Body of pancreas (tissue), 4 donors: ENCODE measurements around the gene GLI3. TPM values are rescaled to one million over a fixed set of nuclear protein-coding genes. Genes with fewer than 3 reads are reported as not detected.

ENCODE experiments used
- ATAC-seq: fragments of 150-250 bp; one replicate; pipeline ENCODE4 v1.9.1; 2016
- DNase-seq, 4 donors: peaks; one replicate each; pipeline ENCODE4 v3.0.0-alpha.2; 2019
- H3K27ac ChIP-seq, 4 donors: fragments of 200-600 bp; sonication (generic); 1 replicate in 3 of 4; 2 replicates in 1 of 4; pipeline versions ENCODE4 v1.5.1 to v1.6.1; 2016 to 2019; ENCODE audit warnings: mild to moderate bottlenecking in 1 of 4, mixed read lengths in 1 of 4, moderate library complexity in 1 of 4
- H3K27me3 ChIP-seq, 2 donors: fragments of 200-600 bp; sonication (generic); one replicate each; pipeline ENCODE4 v1.6.0; 2016; ENCODE audit warnings: mild to moderate bottlenecking in 1 of 2
- H3K36me3 ChIP-seq, 2 donors: fragments of 200-600 bp; sonication (generic); replicated peaks in 1 of 2; 2 replicates each; pipeline ENCODE4 v1.5.1; 2016; ENCODE audit warnings: low read depth in 2 of 2; ENCODE audit not compliant: insufficient read depth in 1 of 2
- H3K4me1 ChIP-seq: fragments of 200-600 bp; sonication (generic); one replicate; pipeline ENCODE4 v1.6.0; 2016
- H3K4me3 ChIP-seq, 2 donors: fragments of 200-600 bp; sonication (generic); 1 replicate in 1 of 2; 2 replicates in 1 of 2; pipeline ENCODE4 v1.5.1; 2016 to 2019
- H3K9me3 ChIP-seq, 3 donors: fragments of 200-600 bp; sonication (generic); 1 replicate in 2 of 3; 2 replicates in 1 of 3; pipeline ENCODE4 v1.5.1; 2016
- POLR2A ChIP-seq, 3 donors: fragments of 450-650 bp; IDR thresholded peaks; one replicate each; pipeline ENCODE4 v1.6.1; 2016; ENCODE audit warnings: antibody characterized with exemption in 3 of 3, mild to moderate bottlenecking in 2 of 3
- WGBS, 2 donors: methylation state at CpG; one replicate each; pipeline ENCODE4 v1.1.5; 2017; 5-methylcytosine and 5-hydroxymethylcytosine counted together
- intact Hi-C: fragments of 100-400 bp; cut with DNase I; formaldehyde crosslinking; loops from one replicate; pipeline ENCODE4 v1.15.1; 2023
- small RNA-seq: library from RNA; depleted of rRNA; stranded (forward); fragments of <200 nt; gene quantifications from one replicate; pipeline ENCODE3, GENCODE V24; 2016
- total RNA-seq, 2 donors: library from RNA; depleted of rRNA; stranded (reverse); fragments of >200 nt; gene quantifications; one replicate each; pipeline ENCODE4 v1.1.0, GENCODE V29; 2016
- TF ChIP-seq, protein P1 (sequence below), 7 experiments: fragments of 450-650 bp in 4 of 7; fragments of 200-600 bp in 3 of 7; sonication (generic) in 3 of 7; IDR thresholded peaks; one replicate each; pipeline ENCODE4 v1.5.1; 2016 to 2019; ENCODE audit warnings: antibody characterized with exemption in 7 of 7

Gene GLI3
- total RNA-seq, 2 donors from 2014 or later, result 1.0 to 2.0 TPM

DNA sequence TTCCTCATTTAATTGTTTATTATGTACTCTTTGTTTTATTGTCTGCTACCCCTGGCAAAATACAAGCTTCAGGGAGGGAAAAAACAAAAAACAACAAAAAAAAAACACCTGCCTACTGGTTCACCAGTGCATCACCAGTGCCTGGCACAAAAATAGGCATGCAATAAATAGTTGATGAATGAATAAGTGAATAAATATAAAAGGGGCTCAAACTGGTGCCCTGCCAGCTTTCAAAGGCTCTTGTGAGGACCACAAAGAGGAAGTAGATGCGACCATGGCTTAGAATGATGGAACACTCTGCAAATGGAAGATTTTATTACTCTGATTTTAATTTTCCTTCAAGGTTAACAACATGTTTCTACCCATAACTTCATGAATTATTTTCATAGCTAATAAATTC, 321.1 kb downstream of the GLI3 start:
- DNase-seq, result no peak
- WGBS, 2 donors, result 40 to 46% methylated on average over 1 of the region's 1 CpG
- TF ChIP-seq, protein P1, sequence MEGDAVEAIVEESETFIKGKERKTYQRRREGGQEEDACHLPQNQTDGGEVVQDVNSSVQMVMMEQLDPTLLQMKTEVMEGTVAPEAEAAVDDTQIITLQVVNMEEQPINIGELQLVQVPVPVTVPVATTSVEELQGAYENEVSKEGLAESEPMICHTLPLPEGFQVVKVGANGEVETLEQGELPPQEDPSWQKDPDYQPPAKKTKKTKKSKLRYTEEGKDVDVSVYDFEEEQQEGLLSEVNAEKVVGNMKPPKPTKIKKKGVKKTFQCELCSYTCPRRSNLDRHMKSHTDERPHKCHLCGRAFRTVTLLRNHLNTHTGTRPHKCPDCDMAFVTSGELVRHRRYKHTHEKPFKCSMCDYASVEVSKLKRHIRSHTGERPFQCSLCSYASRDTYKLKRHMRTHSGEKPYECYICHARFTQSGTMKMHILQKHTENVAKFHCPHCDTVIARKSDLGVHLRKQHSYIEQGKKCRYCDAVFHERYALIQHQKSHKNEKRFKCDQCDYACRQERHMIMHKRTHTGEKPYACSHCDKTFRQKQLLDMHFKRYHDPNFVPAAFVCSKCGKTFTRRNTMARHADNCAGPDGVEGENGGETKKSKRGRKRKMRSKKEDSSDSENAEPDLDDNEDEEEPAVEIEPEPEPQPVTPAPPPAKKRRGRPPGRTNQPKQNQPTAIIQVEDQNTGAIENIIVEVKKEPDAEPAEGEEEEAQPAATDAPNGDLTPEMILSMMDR (IDR thresholded peaks at IDR 0.05), result no peak
- TF ChIP-seq POLR2A (IDR thresholded peaks at IDR 0.05), result no peak

DNA sequence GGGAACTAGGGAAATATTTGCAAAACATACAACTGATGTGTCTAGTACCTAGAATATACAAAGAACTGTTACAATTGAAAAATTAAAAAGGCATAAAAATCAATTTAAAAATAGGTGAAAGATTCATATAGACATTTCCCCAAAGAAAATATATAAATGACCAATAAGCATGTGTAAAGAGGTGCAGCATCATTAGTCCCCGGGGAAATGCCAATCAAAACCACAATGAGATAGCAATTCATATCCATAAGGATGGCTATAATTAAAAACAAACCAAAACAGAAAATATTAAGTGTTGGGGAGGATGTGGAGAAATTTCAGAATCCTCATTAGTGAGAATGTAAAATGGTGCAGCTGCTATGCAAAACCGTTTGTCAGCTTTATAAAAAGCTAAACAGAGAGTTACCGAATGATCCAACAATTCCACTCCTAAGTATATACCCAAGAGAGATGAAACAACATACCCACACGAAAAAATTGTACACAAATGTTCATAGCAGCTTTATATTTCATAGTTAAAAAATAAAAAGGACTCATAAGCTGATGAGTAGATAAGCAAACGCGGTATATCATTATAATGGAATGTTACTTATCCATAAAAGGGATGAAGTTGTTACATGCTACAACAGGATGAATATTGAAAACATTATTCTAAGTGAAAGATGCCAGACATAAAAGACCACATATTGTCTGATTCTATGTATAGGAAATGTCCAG, 324.0 kb downstream of the GLI3 start:
- no peak overlapping the region for H3K4me3 ChIP-seq
- H3K9me3 ChIP-seq, result no peaks in the 10 kb centered on the region
- intact Hi-C loops, result no loop called here
- no peak overlapping the region for H3K27ac ChIP-seq
- TF ChIP-seq POLR2A (IDR thresholded peaks at IDR 0.05), result no peak
- TF ChIP-seq, protein P1 (IDR thresholded peaks at IDR 0.05), result no peak
- no peaks in the 10 kb centered on the region for H3K27me3 ChIP-seq
- no peaks in the 10 kb centered on the region for H3K4me1 ChIP-seq
- DNase-seq, result no peak
- H3K36me3 ChIP-seq, result no peaks in the 10 kb centered on the region
- WGBS, 2 donors, result 52 to 63% methylated on average over 6 of the region's 6 CpGs
- no peak for ATAC-seq

More for the DNA sequence above, 321.1 kb downstream of the GLI3 start:
- Histone ChIP-seq H3K9me3 (no peaks in the 10 kb centered on the region), H3K27ac (no peak overlapping the region), H3K4me3 (no peak overlapping the region), H3K4me1 (no peaks in the 10 kb centered on the region), H3K36me3 (no peaks in the 10 kb centered on the region), H3K27me3 (no peaks in the 10 kb centered on the region)
- intact Hi-C loops, result no loop called here
- ATAC-seq, result no peak

DNA sequence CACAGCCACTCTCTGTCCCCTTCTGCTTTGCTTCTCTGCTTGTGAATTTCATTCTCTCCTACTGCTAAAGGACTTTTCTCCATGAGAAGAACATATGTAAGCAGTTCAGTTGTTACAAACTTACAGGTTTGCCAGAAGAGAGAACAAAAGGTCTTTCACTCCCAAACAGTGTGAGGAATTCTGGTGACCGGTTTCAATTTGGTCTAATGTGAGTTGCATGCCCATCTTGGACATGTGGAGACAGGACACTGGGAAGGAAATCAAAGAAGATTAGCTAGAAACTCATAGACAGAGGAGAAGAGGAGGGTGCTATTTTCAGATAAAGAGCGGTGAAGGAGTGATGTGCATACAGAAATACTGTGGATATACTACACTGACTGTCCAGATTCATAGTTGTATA, 324.6 kb downstream of the GLI3 start:
- 67 to 74% methylated on average over 2 of the region's 2 CpGs for WGBS, 2 donors

DNA sequence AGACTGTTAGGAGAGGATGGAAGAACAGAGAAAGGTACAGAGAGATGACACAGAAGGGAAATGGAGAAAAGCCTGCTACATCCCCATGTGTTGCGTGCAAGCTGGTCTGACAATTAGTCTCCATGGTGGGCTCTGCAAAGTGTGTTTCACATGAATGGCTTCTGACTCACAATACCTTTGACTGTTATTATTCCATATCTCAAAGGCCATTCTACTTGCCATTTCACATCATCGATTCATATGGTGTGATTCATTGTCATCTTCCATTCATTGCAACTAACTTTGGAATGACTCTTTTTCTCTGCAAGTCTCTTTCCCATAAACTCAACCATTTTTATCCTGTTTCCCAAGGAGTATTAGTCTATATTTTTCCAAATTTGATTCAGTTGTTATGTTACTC, 325.2 kb downstream of the GLI3 start:
- Histone ChIP-seq H3K36me3 (no peaks in the 10 kb centered on the region), H3K27me3 (no peaks in the 10 kb centered on the region), H3K27ac (no peak overlapping the region), H3K9me3 (no peaks in the 10 kb centered on the region), H3K4me1 (no peaks in the 10 kb centered on the region), H3K4me3 (no peak overlapping the region)
- TF ChIP-seq, protein P1 (IDR thresholded peaks at IDR 0.05), result no peak
- no peak for TF ChIP-seq POLR2A (IDR thresholded peaks at IDR 0.05)
- DNase-seq, result no peak
- no peak for ATAC-seq
- WGBS, 2 donors, result 66 to 79% methylated on average over 2 of the region's 2 CpGs
- intact Hi-C loops, result no loop called here

More for the DNA sequence above, 324.6 kb downstream of the GLI3 start:
- H3K27ac ChIP-seq, result no peak overlapping the region
- no peaks in the 10 kb centered on the region for H3K36me3 ChIP-seq
- H3K4me1 ChIP-seq, result no peaks in the 10 kb centered on the region
- ATAC-seq, result no peak
- intact Hi-C loops, result no loop called here
- no peaks in the 10 kb centered on the region for H3K9me3 ChIP-seq
- TF ChIP-seq, protein P1 (IDR thresholded peaks at IDR 0.05), result no peak
- no peak for TF ChIP-seq POLR2A (IDR thresholded peaks at IDR 0.05)
- H3K27me3 ChIP-seq, result no peaks in the 10 kb centered on the region
- no peak overlapping the region for H3K4me3 ChIP-seq
- no peak for DNase-seq

Small RNA genes lying within 50 kb of the gene (small RNA-seq; reads per million reads assigned to genes)
- gene HMGN2P30, result not detected
